Measurements from ENCODE around the gene TRAF2. TPM values are rescaled to one million over a fixed set of nuclear protein-coding genes. Genes with fewer than 3 reads are reported as not detected.

Gene TRAF2
- total RNA-seq, 1 experiment from 2014 or later = 23.6 TPM

DNA sequence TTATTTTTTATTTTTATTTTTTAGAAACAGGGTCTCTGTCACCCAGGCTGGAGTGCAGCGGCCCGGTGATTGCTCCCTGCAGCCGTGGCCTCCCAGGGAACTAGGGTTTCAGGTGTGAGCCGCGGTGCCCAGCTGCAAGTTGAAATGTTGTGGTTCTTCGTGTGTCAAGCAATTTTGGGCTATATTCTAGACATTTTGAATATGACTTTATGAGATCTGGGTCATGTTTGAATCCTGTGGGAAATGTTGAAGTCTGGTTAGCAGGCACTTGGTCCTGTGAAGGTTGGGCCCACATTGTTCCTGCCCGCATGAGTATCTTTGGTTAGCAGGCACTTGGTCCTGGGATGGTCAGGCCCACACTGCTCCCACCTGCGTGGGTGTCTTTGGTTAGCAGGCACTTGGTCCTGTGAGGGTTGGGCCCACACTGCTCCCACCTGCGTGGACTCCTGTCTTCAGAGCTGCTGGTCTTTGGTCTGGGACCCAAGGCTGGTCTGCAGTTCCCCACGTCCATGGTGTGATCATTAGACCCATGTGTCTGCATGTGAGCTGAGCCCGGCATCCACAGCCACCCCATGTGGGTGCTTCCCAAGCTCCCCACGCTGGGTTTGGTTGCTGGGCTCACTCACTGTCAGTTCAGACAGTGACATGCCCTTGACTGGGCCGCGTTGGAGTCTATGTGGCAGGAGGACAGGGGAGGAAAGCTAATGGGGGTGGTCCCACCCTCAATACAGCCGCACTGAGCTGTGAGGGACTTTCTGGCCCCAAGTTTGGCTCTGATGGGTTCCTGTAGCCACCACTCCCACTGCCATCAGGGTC, 51.1 kb downstream of the TRAF2 start:
- Histone ChIP-seq H3K27me3 (no peaks in the 10 kb centered on the region), H3K36me3 (peaks cover 46% of the 10 kb centered on the region), H3K9me3 (replicated peaks) (peaks cover 2% of the 10 kb centered on the region; the same call in 1 of the 2 replicates), H3K27ac (no peak overlapping the region), H3K4me1 (no peaks in the 10 kb centered on the region), H3K4me3 (no peak overlapping the region)
- no peak for DNase-seq

DNA sequence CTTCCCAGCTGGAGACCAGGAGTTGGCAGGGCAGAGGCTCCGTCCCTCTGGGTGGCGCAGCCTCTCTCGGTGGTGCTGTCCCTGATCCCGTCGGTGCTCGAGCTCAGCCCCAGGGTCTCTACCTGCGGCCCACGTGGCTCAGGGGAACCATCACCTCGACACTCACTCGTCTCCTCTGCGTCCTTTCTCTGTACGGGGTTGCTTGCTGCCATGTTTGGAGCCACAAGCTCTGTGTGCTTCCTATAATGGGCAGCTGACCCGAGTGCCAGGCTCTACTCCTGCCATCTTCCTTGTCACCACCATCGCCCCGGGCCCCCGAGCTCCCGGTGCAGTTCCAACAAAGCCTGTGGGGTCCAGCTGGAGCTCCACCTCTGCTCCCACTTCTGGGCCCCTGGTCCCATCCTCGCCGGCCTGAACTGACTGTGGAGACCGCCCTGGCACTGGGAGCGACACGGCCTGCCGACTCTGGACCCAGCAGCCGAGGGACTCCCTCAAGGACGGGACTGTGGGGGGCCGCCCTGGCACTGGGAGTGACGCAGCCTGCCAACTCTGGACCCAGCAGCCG, 53.2 kb downstream of the TRAF2 start:
- Histone ChIP-seq H3K27me3 (no peaks in the 10 kb centered on the region), H3K36me3 (peaks cover 50% of the 10 kb centered on the region), H3K4me3 (no peak overlapping the region), H3K27ac (no peak overlapping the region), H3K4me1 (peaks cover 3% of the 10 kb centered on the region; the same call in 1 of the 2 replicates), H3K9me3 (replicated peaks) (peaks cover 2% of the 10 kb centered on the region; the same call in 1 of the 2 replicates)
- DNase-seq = no peak

DNA sequence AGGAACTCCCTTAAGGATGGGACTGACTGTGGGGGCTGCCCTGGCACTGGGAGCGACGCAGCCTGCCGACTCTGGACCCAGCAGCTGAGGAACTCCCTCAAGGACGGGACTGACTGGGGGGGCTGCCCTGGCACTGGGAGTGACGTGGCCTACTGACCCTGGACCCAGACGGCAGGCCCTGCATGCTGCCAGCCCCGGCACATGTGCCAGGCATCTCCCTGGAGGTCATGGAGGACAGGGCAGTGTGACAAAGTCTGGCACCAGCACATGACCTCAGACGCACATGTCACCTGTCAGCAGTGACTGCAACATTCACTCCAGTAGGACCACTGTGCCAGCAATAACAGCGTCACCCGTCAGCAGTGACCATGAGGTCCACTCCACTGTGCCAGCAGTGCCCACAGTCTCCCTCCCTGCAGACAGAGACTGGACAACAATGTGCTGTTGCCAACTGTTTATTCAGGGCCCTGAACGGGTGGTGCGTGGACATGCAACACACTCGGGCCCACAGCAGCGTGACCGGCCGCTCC, 53.7 kb downstream of the TRAF2 start:
- no peak overlapping the region for H3K27ac ChIP-seq
- no peak overlapping the region for H3K4me3 ChIP-seq
- H3K4me1 ChIP-seq = peaks cover 3% of the 10 kb centered on the region; the same call in 1 of the 2 replicates
- H3K36me3 ChIP-seq = peaks cover 48% of the 10 kb centered on the region
- H3K27me3 ChIP-seq = no peaks in the 10 kb centered on the region
- DNase-seq = no peak
- H3K9me3 ChIP-seq (replicated peaks) = 0 out of 2 replicates have a peak, but pooled peaks cover 2% of the 10 kb centered on the region

DNA sequence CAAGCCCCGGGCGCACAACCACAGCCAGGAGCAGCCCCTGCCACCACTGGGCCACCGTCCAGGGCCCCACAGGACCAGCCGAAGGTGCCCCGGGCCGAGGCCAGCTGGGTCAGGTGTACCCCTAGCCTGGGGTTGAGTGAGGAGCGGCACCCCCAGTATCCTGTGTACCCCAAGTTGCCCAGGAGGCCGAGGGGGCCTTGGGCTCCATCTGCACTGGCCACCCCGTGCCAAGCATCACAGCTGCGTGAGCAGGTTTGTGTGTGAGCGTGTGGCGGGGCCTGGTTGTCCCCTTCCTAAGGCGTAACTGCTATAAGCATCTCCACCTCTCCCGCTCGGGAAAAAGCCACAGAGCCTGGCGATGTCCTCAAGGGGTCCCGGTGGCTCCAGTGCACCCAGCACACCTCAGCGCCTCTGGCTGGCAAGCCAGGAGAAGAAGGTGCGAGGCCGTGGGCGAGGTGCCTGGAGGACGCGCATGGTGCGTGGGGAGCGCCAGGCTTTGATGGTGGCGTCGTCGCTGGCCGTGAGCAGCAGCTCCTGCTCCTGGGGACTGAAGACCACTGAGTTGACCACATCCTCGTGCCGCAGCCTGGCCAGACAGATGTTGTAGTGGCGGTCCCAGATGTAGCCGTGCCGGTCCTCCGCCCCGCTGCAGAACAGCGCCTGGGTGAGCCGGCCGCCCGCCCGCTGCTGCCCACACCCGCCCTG, 54.4 kb downstream of the TRAF2 start:
- H3K27me3 ChIP-seq = no peaks in the 10 kb centered on the region
- peaks cover 3% of the 10 kb centered on the region; the same call in 1 of the 2 replicates for H3K4me1 ChIP-seq
- H3K27ac ChIP-seq = no peak overlapping the region
- H3K9me3 ChIP-seq (replicated peaks) = 0 out of 2 replicates have a peak, but pooled peaks cover 2% of the 10 kb centered on the region
- no peak overlapping the region for H3K4me3 ChIP-seq
- peaks cover 48% of the 10 kb centered on the region for H3K36me3 ChIP-seq
- no peak for DNase-seq

DNA sequence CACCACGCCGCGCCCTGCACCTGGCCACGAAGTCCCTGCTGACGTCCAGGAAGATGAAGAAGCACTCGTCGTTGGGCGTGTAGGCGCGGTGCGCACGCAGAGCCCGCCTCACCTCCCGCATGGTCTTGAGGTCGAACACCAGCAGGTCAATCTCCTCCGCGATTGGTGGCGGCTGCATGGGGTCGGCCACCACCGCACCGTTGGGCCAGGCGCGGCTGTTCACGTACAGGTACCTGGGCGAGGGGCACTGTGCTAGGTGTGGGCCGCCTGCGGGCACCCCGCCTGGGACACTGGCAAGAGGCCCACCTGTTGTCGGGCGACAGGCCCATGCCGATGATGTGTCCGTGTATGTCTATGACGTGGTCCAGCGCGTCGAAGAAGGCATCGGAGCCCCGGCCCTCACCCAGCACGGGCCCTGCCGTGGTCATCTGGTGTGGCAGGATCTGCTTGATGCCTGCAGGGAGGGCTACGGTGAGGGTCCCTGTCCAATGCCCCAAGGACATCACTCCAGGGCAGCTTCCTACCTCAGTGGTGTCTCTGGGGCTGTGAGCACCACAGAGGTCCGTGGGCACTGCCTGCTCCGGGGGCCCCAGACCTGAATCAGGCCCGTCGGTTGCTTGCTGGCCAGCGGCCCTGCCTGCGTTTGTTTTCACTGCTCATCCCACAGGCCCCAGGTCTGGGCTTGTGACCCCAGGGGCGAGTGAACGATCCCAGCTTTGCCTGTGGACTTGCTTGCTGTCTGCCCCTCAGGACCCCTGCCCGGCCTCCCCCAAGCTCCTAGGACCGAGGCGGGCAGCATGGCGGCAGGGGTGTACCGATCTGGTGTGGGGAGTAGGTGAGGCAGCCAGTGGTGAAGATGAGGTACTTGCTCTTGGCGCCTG, 55.2 kb downstream of the TRAF2 start:
- no peak for DNase-seq
- H3K9me3 ChIP-seq (replicated peaks) = 0 out of 2 replicates have a peak, but pooled peaks cover 2% of the 10 kb centered on the region

DNA sequence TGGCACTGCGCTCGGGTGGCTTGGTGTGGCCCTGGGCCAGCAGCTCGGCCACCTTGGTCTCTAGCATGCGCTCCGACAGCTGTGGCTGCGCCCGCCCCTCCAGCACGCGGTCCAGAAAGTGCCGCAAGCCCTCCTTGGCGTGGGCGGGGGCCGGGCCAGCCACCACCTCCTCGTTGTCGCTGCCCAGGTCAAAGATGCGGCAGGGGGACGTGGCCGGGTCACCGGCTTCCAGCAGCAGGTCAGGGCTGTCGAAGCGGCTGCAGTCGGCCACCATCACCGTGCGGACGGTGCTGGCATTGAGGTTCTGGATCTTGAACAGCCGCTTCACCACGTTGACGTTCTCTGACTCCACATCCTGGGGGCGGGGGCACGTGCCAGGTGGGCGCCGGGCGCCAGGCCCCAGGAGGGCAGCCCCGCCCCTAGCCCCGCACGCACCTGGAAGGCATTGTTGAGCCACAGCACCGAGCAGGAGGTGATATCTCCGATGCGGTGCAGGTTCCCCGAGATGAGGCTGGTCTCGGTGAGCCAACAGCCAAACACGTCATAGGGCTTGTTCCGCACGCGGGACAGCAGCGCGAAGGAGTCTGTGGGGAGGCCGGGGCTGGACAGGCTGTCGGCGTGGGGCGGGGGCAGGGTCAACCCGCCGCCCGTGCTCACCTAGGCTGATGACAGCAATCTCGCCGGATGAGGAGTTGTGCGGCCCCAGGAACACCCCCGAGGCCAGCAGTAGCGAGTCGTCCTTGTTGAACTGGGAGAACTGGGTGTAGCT, 56.0 kb downstream of the TRAF2 start:
- H3K4me1 ChIP-seq = peaks cover 3% of the 10 kb centered on the region; the same call in 1 of the 2 replicates
- H3K9me3 ChIP-seq (replicated peaks) = 0 out of 2 replicates have a peak, but pooled peaks cover 2% of the 10 kb centered on the region
- no peak for DNase-seq
- H3K27ac ChIP-seq = no peak overlapping the region
- H3K27me3 ChIP-seq = peaks cover 3% of the 10 kb centered on the region; the same call in 1 of the 2 replicates
- H3K4me3 ChIP-seq = no peak overlapping the region
- peaks cover 46% of the 10 kb centered on the region for H3K36me3 ChIP-seq

More for the DNA sequence above, 55.2 kb downstream of the TRAF2 start:
- Histone ChIP-seq H3K27ac (no peak overlapping the region), H3K4me1 (peaks cover 3% of the 10 kb centered on the region; the same call in 1 of the 2 replicates), H3K27me3 (no peaks in the 10 kb centered on the region), H3K36me3 (peaks cover 48% of the 10 kb centered on the region), H3K4me3 (no peak overlapping the region)

DNA sequence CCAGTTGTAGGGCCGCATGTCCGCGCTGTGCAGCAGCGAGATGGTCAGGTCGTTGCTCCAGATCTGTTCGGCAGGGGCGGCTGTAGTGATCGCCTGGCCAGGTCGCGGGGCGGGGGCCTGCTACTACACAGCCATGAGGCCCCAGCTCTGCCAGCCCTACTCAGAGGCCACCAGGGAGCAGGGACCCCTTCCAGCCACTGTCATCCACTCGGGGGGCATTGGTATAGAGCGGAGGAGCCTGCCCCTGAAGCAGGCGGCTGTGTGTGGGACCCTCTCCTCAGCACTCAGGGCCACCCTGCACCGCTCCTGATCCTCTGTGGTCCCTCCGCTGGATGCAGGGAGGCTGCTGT, 56.5 kb downstream of the TRAF2 start:
- Histone ChIP-seq H3K36me3 (peaks cover 41% of the 10 kb centered on the region), H3K4me3 (no peak overlapping the region), H3K27ac (no peak overlapping the region), H3K9me3 (replicated peaks) (0 out of 2 replicates have a peak, but pooled peaks cover 2% of the 10 kb centered on the region), H3K27me3 (peaks cover 7% of the 10 kb centered on the region; the same call in 1 of the 2 replicates), H3K4me1 (peaks cover 3% of the 10 kb centered on the region; the same call in 1 of the 2 replicates)
- no peak for DNase-seq

DNA sequence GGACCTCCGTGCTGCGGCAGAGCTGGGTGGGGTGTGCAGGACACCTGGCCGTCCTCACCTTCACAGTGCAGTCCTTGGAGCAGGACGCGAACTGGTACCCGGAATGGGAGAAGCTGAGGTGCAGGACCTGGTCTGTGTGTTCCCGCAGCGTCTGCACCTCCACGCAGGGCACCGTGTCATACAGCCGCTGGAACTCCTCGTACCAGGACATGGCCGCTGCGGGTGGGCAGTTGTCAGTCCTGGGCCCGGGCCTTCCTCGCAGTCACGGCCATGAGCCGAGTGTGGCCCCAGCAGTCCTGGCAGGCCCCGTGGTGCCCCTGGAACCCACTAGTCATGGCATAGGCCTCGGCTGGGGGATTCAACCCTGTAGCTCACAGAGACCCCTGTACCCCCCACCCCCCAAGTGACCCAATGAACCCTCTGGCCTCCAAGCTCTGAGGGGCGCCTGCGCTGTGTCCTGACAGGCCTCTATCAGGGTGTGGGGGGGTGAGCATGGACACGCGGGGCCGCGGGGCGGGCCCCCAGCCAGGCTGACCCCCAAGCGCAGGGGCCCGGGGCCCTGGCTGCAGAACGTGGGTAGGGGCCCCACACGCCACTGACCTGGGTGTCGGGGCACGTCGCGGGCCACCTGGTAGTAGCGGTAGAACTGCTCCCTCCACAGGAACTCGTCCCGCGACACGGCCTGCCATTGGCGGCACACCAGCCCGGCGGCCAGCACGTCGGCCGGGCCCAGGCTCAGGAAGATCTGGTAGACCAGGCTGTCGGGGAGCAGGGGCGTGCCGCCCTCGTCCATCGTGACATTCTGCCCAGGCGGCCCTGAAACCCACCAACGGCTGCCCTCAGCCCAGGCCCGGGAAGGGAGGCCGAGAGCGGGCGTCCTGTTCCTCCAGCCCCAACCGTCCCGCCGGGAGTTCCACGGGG, 57.2 kb downstream of the TRAF2 start:
- Histone ChIP-seq H3K36me3 (peaks cover 39% of the 10 kb centered on the region), H3K4me3 (peak overlapping the region; percentile 74), H3K27ac (no peak overlapping the region), H3K27me3 (peaks cover 7% of the 10 kb centered on the region; the same call in 1 of the 2 replicates), H3K4me1 (peaks cover 3% of the 10 kb centered on the region; the same call in 1 of the 2 replicates), H3K9me3 (replicated peaks) (0 out of 2 replicates have a peak, but pooled peaks cover 2% of the 10 kb centered on the region)
- DNase-seq = peak; percentile 52

DNA sequence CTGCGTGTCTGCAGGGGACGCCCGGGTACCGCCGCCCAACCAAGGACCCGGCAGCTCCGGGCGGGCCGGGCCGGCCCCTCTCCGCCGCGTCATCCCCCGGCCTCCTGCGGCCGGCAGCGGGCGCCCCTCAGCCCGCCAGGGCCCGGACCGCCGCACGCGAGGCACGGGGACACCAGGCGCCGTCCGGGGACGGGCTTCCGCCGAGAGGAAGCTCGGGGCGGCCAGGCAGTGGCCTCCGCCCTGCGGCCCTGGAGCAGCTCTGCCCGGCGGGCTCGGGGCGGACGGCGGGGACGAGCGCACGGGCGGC, 57.8 kb downstream of the TRAF2 start:
- Histone ChIP-seq H3K4me1 (peaks cover 3% of the 10 kb centered on the region; the same call in 1 of the 2 replicates), H3K27me3 (peaks cover 7% of the 10 kb centered on the region; the same call in 1 of the 2 replicates), H3K9me3 (replicated peaks) (0 out of 2 replicates have a peak, but pooled peaks cover under 1% of the 10 kb centered on the region), H3K36me3 (peaks cover 34% of the 10 kb centered on the region), H3K4me3 (peak overlapping the region; percentile 74), H3K27ac (no peak overlapping the region)
- no peak for DNase-seq

DNA sequence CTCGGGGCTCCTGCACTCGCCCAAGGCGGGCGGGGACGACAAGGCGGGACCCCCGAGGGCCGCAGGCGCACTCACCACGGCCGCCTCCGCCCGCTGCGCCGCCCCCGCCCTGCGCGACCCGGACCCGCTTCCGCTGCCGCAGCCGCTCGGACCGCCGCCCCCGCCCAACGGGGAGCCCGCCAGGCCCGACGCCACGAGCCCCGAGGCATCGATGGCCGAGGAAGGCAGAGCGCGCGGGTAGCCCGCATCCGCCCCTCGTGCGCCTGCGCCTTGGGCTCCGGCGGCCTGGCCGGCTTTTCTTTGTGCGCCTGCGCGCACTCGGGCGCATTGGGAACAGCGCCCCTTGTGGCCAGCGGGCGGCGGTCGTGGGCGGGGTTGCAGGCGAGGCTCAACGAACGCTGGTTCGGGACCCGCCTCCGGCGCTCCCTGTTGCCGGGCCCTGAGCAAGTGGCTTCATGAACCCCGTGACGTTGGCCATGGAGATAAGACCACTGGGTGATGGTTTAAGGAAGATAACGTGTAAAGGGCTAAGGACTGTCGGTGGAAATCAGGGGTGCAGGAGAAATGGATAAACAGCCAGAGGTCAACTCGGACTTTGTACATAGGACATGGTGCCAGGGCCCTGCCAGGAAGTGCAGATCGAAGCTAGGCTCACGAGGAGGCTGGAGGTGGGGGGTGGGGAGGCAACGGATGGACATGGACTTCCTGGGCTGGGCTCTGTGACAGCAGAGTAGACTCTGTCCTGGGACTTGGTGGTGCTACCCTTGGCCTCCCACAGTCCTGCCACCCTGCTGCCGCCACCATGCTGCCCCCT, 58.4 kb downstream of the TRAF2 start, which contains the start of the genes C8G and FBXW5:
Gene C8G, plus strand, starts transcription at position 725 of the 814 bp plus-strand sequence. Its CDS starts 78 bp downstream, at position 803.
Gene FBXW5, minus strand, starts transcription at position 220 of the 814 bp plus-strand sequence. CDS start 655 bp downstream, outside the sequence.
- Histone ChIP-seq H3K9me3 (replicated peaks) (no peaks in the 10 kb centered on the region), H3K4me3 (peak within 1 kb of the TSS; percentile 74), H3K4me1 (peaks cover 3% of the 10 kb centered on the region; the same call in 1 of the 2 replicates), H3K27me3 (peaks cover 7% of the 10 kb centered on the region; the same call in 1 of the 2 replicates), H3K27ac (no peak within 1 kb of the TSS), H3K36me3 (peaks cover 29% of the 10 kb centered on the region)
- DNase-seq = peak; percentile 95 to 97

DNA sequence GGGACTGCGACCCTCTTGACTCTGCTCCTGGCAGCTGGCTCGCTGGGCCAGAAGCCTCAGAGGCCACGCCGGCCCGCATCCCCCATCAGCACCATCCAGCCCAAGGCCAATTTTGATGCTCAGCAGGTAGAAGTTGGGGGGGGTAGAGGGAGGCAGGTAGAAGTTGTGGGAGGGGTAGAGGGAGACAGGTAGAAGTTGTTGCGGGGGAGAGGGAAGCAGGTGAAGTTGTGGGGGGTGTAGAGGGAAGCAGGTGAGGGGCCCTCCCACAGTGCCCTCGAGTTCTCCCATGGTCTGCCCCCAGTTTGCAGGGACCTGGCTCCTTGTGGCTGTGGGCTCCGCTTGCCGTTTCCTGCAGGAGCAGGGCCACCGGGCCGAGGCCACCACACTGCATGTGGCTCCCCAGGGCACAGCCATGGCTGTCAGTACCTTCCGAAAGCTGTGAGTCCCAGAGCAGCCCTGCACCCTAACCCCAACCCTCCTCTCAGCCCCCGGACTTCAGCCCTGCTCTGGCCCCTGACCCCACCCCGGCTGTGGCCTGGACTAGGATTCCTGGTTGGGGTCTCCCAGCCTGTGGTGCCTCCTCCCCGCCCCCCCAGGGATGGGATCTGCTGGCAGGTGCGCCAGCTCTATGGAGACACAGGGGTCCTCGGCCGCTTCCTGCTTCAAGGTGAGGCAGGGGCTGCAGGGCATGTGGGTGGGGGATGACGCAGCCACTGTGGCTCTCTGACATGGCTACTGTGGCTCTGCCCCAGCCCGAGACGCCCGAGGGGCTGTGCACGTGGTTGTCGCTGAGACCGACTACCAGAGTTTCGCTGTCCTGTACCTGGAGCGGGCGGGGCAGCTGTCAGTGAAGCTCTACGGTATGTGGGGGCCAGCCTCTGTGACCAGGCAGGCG, 59.3 kb downstream of the TRAF2 start:
- Histone ChIP-seq H3K36me3 (peaks cover 22% of the 10 kb centered on the region), H3K4me1 (peaks cover 3% of the 10 kb centered on the region; the same call in 1 of the 2 replicates), H3K27me3 (peaks cover 9% of the 10 kb centered on the region; the same call in 1 of the 2 replicates), H3K9me3 (replicated peaks) (no peaks in the 10 kb centered on the region), H3K27ac (no peak overlapping the region), H3K4me3 (no peak overlapping the region)
- DNase-seq = no peak
